Activated CD4-positive, CD25-positive, alpha-beta regulatory T cell treated with anti-CD3 and anti-CD28 coated beads, Interleukin-2, amount 50 U/mL, for 72 hours (primary cell): Measurements from ENCODE around the gene PTH2R.
"Not testable (repeated sequence)": the region's sequence is repeated elsewhere in the genome, so short reads cannot be mapped to it uniquely, and the experiment has no call there.

Source experiments
- DNase-seq: peaks from one replicate; pipeline ENCODE4 v3.0.0; 2021

The PTH2R gene

GRCh38 chr2:208392300-208392699, 14.3 kb upstream of the PTH2R start:
- no peak for DNase-seq

- not testable (repeated sequence) for DNase-seq
Measured at GRCh38 chr2:208396796-208397195, 9.8 kb upstream of the PTH2R start.

GRCh38 chr2:208399201-208399600, 7.4 kb upstream of the PTH2R start:
- no peak for DNase-seq

GRCh38 chr2:208407667-208408066, 1.1 kb downstream of the PTH2R start:
- DNase-seq: no peak

- DNase-seq: no peak
Measured at GRCh38 chr2:208413931-208414330, 7.3 kb downstream of the PTH2R start.

GRCh38 chr2:208415255-208415654, 8.7 kb downstream of the PTH2R start:
- no peak for DNase-seq

GRCh38 chr2:208415897-208416296, 9.3 kb downstream of the PTH2R start:
- no peak for DNase-seq

- no peak for DNase-seq
Measured at GRCh38 chr2:208426412-208427045, 19.9 kb downstream of the PTH2R start.

- DNase-seq: no peak
Measured at GRCh38 chr2:208437755-208438154, 31.2 kb downstream of the PTH2R start.

GRCh38 chr2:208440716-208441115, 34.1 kb downstream of the PTH2R start:
- no peak for DNase-seq

- DNase-seq: no peak
Measured at GRCh38 chr2:208441951-208442350, 35.4 kb downstream of the PTH2R start.

GRCh38 chr2:208447447-208447846, 40.9 kb downstream of the PTH2R start:
- DNase-seq: not testable (repeated sequence)

GRCh38 chr2:208451061-208451460, 44.5 kb downstream of the PTH2R start:
- DNase-seq: no peak

GRCh38 chr2:208454861-208455260, 48.3 kb downstream of the PTH2R start:
- no peak for DNase-seq

- DNase-seq: no peak
Measured at GRCh38 chr2:208463721-208464120, 57.1 kb downstream of the PTH2R start.

GRCh38 chr2:208464205-208464604, 57.6 kb downstream of the PTH2R start:
- DNase-seq: no peak

- DNase-seq: no peak
Measured at GRCh38 chr2:208466151-208466919, 59.7 kb downstream of the PTH2R start.

- DNase-seq: no peak
Measured at GRCh38 chr2:208466920-208467298, 60.3 kb downstream of the PTH2R start.

GRCh38 chr2:208467564-208467963, 61.0 kb downstream of the PTH2R start:
- DNase-seq: no peak

GRCh38 chr2:208477741-208478140, 71.1 kb downstream of the PTH2R start:
- no peak for DNase-seq

GRCh38 chr2:208479342-208479741, 72.8 kb downstream of the PTH2R start:
- no peak for DNase-seq

- not testable (repeated sequence) for DNase-seq
Measured at GRCh38 chr2:208481945-208482344, 75.4 kb downstream of the PTH2R start.

- not testable (repeated sequence) for DNase-seq
Measured at GRCh38 chr2:208482453-208483015, 75.9 kb downstream of the PTH2R start.

- DNase-seq: no peak
Measured at GRCh38 chr2:208485390-208485789, 78.8 kb downstream of the PTH2R start.
